ENCODE data around the gene DNAJC18.

- TF ChIP-seq MAFK (IDR thresholded peaks at IDR 0.05; ENCODE audit: low read depth, low read length) (no peak), MAZ (IDR thresholded peaks at IDR 0.05; ENCODE audit: borderline replicate concordance, low read depth, low read length) (no peak), POLR2A (IDR thresholded peaks at IDR 0.05; ENCODE audit: low read depth, low read length) (no peak)
Observed at GRCh38 chr5:139417214-139417613, 22.1 kb downstream of the DNAJC18 start.
